ENCODE results near the gene CALHM2.
A peak's percentile ranks its signal among the peaks of the same experiment; 100 is the strongest.
"Not testable (repeated sequence)": the region's sequence is repeated elsewhere in the genome, so short reads cannot be mapped to it uniquely, and the experiment has no call there.

CALHM2 gene

DNA sequence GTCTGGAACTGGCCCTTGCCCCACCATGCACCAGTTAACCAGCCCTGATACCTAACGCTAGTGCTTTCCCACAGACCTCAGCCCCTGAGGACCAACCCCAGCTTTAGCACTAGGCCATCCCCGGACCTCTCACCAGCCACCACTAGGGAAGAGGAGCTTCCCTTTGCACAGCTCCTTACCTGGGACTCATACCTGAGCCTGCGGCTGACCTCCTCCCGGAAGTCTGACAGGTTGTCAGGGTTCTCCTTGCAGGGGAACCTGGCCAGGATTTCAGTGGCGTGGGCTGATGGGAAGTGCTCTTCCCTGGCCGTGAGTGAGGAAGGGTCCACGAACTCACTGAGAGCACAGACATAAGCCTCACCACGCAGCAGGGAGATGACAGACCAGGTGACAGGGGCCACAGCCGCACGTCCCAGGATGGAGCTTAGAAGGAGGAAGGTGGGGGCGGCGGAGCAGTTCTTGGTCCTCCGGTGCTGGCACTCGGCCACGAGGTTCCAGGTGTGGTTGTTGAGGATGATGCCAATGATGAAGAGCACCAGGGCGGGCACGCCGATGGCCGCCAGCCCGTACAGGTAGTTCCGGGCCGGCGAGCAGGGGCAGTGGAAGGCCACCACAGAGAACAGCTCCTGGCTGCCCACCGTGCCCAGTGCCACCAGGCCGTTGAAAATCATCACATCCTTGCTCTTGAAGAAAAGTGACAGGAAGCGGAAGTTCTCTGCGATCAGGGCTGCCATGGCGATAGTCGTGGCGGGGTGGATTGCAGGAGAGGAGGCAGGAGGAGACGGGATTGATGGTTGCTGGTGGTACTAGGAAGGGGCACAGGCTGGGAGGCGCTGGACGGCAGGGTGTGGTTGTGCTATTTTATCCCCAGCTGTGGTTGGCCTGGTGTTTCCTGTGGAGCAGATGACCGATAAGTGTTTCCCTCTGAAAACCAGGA, 2.7 kb downstream of the CALHM2 start:
- no peak for DNase-seq

DNA sequence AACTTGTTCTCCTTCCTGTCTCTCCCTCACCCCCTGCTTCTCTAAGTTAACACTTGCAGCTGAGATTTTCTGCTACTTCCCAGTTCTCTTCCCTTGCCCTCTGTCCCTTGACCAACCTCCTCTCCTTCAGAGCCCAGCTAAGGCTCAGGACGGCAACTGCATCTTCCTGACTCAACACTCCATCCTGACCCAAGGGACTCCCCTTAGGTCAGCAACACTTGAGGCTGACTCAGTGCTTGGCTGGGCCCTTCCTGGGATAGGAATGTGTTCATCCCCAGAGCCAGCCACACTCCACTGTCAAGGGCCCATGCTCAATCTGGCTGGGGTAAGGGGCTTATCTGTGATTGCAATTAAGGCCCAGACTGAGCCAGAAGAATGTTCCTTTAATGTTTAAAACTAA, 3.4 kb downstream of the CALHM2 start:
- no peak for DNase-seq

DNA sequence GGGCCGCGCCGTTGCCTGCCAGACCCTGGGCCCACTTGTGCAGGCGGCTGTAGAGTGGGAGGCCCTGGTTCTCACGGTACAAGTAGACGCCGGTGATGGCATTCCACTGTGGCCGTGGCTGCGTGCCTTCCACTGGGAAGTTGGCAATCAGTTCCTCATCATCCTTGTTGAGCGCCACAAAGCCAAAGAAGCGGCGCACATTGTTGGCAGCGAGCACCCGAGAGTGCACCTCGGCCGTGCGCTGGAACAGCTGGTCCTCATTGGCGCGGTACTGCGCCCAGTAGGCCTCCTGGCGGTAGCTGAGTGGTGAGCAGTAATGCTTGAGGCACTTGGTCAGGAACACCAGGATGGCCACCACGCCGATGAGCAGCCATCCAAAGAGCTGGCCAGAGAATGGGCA, 5.0 kb downstream of the CALHM2 start:
- no peak for DNase-seq

DNA sequence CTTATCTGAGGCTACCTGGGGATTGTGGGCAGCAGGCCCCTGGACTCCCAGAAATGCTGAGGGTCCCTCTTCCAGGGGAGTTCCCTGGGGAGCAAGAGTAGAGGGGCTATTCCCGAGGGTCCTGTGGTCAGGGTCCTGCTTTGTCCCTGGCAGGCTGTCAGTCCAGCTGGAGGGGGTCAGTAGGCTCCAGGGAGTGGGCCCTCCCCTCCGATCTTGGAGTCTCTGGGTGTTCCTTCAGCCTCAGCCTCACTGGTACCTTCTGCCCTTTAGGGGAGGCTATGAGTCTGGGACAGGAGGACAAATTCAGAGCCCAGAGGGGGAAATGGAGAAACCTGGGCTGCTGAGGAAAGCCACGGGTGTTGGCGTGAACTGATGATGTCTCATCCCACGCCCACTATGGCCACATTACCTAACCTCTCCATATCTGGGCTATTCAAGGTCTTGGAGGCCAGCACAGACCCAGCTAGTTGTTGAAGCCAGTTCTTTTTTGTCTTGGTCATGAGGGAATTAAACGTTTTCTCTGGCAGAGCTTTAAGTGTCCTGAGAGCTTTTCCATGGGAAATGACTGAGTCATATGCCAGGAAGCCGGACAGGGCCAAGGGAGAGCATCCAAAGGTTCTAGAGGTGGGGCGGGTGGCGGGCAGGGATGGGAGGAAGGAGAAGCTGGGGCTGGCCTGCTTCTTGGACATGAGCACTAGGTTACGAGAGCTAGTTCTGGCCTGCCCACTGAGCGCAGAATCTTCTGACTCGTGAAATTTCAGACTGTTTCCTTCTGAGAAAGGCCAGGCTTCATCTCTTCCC, 6.2 kb downstream of the CALHM2 start:
- DNase-seq = no peak

DNA sequence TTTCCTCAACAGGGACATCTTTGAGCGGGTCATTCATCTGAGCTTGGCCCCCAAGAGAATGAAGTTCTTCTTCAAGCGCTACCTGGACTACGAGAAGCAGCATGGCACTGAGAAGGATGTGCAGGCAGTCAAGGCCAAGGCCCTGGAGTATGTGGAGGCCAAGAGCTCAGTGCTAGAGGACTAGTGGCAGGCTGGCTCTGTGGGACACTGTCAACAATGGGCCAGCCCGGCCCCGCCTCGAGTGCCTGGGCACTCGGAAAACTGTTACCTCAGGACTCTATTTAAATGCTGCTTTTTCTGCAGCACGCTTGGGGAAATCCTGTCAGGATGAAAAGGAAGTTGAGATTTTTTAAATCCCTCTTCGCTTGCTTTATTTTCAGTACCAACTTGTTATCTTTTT, 6.8 kb downstream of the CALHM2 start:
- no peak for DNase-seq

DNA sequence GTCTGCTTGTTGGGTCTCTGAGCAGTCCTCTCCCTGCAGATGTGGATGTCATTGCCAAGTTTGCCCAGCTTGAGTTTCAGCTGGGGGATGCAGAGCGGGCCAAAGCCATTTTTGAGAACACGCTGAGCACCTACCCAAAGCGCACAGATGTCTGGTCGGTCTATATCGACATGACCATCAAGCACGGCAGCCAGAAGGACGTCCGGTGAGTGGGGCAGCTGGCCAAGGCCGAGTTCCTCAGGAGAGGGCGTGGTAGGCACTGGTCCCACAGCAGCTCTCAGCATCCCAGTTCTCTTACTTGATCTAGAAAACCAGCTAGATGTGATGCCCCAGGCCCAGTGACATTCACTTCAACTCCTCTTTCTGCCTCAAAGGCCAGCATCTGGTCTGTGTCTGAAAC, 7.7 kb downstream of the CALHM2 start:
- no peak for DNase-seq

DNA sequence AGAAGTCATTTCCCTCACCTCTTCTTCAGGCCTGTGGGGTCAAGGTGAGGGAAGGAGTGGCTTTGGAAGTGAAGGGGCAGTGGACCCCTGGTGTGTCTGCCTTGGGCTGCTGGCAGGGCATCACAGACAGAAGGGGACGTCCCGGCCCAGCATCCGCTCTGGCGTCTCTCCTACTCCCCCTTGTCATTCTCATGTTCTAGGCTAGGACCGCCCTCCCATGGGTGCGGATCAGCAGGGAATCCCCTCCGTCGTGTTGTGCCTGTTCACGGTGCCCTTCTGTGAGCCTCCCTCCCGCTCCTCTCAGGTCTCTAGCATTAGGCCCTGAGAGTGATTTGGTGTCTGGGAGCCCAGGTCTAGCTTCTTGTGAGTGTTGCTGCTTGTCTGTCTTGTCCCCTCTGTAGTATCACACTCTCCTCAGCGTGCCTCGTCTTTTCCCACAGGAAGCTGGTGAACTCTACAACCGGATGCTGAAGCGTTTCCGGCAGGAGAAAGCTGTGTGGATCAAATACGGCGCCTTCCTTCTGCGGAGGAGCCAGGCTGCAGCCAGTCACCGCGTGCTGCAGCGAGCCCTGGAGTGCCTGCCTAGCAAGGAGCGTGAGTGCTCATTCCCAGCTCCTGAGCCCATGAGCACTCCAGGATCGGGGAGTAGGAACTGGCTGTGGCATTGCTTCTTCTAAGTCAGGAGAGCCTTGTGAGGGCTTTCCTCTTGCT, 8.5 kb downstream of the CALHM2 start:
- DNase-seq = no peak

DNA sequence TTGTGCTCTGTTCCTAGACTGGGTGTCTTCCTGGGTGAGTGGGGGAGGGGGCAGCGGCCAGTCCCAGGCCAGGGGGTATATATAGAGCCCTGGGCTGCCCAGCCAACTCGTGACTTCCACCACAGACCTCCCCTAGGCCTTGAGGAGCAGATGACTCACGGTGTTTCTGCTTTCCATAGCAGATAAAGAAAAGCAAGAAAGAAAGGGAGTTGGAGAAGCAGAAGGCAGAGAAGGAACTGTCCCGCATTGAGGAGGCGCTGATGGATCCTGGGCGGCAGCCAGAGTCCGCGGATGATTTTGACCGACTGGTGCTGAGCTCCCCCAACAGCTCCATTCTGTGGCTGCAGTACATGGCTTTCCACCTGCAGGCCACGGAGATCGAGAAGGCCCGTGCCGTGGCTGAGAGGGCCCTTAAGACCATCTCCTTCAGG, 10.1 kb downstream of the CALHM2 start:
- DNase-seq = no peak

DNA sequence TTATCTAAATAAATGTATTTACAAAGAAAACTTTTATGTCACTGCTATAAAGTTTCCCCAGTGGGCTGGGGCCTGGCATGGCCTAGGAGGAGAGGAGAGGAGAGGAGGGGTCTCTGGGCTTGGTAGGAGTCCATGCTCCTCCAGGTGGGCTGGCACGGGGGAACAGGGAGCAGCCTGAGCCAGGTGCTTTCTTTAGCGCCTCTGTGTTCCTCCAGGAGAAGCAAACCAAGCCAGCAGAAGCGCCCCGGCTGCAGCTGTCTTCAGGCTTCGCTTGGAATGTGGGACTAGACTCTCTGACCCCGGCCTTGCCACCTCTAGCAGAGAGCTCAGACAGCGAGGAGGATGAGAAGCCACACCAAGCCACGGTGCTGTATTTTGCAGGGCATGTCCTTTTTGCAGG, 10.6 kb downstream of the CALHM2 start:
- DNase-seq = no peak

DNA sequence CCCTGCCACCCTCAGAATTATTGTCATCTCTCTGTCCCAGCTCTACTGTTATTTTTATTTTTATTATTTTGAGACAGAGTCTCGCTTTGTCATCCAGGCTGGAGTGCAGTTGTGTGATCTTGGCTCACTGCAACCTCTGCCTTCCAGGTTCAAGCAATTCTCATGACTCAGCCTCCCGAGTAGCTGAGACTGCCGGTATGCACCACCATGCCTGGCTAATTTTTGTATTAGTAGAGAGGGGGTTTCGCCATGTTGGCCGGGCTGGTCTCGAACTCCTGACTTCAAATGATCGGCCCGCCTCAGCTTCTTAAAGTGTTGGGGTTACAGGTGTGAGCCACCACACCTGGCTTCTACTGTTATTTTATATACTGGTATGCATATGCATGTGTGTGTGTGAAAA, 11.0 kb downstream of the CALHM2 start:
- no peak for DNase-seq

DNA sequence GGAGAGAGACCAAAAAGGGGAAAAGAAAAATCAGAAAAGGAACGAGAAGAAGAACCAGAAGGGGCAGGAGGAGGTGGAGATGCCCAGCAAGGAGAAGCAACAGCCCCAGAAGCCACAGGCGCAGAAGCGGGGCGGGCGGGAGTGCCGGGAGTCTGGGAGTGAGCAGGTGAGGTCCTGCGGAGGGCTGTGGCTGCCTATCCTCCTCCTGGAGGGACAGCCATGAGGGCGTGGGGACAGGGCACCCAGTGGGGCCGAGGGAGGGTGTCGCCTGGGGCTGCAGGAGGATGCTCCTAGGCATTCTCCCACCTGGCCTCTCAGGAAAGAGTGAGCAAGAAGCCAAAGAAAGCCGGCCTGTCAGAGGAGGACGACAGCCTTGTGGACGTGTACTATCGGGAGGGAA, 11.8 kb downstream of the CALHM2 start:
- no peak for DNase-seq

DNA sequence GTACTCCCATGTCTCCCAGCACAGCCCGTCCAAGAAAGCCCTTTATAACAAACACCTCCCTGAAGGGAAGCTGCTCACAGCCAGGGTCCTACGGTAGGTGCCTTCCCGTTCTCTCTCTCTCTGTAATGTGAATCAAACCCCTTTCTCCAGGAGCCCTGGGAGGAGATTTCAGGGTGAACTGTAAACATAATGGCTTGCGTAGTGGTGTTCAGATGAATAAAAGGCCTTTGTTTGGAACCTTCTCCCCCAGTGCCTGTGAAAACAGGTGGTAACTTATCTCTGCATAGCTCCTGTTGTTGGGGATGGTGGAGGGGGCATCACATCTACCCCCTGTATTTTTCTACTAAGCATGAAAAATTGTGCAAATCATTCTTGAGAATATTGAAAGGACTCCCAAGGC, 12.4 kb downstream of the CALHM2 start:
- no peak for DNase-seq

DNA sequence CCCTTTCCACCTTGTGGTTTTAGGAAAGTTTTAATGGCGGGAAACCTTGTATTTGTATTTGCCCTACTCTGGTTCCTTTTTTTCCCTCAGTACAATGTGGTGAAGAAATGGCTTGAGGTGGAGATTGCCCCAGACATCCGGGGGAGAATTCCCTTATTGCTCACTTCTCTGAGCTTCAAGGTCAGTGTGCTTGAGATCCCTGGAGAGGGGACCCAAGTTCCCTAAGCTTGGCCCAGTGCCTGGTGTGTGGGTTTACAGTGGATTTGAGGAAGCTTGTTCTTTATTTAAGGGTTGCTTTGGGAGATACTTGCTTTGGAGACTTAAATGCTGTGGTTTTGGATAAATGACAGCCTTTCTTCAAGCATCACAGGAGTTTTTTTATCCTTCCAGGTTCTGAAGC, 18.3 kb downstream of the CALHM2 start:
- no peak for DNase-seq

DNA sequence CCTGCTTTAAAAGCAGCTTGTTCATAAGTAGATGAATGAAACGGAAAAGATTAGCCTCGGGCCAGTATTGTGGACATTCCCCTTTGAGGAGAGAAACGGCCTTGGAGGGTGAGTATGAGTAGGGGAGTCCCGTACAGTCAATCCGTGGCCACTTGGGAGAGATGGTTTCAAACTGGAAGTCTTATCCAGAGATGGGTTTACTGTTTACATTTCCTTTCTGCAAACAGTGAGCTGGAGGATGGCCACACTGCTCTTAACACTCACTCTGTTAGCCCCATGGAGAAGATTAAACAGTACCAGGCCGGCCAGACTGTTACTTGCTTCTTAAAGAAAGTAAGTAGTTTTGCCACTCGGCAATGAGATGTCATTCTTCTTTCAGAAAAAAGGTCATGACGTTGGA, 20.3 kb downstream of the CALHM2 start:
- no peak for DNase-seq

DNA sequence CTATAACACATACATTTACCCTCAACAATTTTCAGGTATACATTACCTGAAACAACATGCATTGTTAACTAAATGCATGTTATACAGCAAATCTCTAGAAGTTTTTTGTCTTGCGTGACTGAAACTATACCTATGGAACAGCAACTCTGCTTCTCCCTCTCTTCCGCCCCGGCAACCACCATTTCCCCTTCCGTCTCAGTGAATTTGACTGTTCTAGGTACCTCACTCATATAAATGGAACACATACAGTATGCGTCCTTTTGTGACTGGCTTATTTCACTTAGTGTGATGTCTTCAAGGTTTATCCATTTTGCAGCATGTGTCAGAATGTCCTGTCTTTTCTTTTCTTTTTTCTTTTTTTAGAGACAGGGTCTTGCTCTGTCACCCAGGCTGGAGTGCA, 22.5 kb downstream of the CALHM2 start:
- no peak for DNase-seq

DNA sequence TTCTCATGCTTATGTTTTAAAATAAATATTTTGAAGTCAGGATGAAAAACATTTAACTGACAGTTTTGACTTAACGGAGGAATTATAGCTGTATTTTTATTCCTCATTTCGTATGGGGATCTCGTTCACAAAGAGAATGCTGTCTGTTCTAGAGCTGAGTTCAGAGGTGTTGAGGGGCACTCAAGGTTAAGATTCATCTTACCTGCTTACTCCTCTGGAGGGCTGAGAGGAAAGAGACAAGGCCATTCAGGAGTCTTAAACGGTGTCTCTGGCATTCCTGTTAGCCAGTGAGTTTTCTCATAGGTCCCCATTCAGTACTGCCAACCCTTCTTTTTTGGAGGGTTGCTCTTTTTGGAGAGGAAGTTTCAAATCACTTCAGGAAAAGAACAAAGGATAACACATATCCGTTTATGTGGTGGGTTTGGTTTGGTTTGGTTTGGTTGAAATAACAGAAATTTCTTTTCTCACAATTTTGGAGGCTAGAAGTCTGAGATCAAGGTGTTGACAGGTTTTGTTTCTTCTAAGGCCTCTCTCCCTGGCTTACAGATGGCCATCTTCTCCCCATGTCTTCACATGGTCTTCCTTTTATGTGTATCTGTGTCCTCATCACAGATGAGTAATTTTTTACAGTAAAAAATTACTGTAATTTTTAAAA, 23.1 kb downstream of the CALHM2 start:
- no peak for DNase-seq

DNA sequence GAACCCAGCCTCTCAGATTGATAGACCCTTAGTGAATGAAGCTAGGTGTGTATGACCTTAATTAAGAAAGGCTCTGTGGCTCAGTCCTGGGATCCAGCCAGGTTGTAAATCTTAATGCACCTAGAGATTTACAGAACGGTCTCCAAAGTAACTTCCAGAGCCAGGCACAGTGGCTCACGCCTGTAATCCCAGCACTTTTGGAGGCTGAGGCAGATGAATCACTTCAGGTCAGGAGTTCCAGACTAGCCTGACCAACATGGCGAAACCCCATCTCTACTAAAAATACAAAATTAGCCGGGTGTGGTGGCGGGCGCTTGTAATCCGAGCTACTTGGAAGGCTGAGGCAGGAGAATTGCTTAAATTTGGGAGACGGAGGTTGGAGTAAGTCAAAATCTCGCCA, 24.3 kb downstream of the CALHM2 start:
- DNase-seq = no peak

DNA sequence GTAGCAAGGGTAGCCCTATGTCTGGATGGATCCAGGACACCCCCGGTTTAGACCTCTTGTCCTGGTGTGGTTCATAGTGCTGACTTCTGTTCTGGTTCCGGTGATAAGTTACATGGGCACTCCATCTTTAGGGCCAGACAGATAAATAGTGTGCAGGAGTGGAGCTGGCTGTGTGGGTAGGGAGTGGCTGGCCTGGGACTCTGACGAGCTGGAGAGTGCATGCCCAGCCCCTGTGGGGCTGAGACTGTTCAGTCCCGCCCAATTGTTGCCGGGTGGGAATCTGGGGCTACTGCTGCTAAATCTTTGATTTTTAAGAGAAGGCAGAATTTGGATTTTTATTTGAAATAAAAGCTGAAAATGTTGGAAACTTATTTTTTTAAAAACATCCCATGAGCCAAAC, 28.4 kb downstream of the CALHM2 start:
- no peak for DNase-seq

DNA sequence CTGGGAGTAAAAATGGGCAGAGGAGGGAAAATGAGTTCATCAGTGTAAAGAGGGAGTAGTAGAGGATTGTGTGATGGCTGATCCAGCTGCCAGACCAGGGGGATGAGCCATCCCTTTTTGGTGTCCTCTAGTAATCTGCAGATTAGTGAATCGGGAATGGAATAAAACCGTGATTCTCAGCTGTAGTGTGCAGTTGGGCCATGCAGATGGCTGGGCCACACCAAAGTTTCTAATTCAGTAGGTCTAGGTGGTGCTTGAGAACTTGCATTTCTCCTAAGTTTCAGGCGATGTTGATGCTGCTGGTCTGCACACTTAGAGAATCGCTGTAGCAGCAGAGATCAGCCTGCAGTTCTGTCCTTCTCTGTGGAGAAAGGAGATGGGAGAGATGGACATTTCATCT, 33.1 kb downstream of the CALHM2 start:
- DNase-seq = no peak

DNA sequence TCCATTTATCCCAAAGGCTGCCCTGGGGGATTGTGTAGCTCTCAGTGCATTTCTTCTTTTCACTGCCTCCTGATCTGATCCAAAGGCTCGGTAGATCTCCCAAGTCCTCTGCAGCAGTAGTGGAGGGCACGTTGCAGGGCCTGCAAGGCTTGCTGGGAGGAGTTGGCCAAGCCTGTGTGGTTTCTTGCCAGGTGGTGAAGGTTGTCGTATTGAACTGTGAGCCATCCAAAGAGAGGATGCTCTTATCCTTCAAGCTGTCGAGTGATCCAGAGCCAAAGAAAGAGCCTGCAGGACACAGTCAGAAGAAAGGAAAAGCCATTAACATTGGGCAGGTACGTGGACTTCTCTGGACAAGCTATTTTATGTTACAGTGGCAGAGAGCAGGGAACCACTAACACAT, 34.6 kb downstream of the CALHM2 start:
- DNase-seq = no peak

DNA sequence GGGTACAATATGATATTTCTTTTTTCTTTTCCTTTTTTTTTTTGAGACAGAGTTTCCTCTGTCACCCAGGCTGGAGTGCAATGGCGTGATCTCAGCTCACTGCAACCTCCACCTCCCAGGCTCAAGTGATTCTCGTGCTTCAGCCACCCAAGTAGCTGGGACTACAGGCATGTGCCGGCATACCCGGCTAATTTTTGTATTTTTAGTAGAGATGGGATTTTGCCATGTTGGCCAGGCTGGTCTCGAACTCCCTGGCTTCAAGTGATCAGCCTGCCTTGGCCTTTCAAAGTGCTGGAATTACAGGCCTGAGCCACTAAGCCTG, 35.1 kb downstream of the CALHM2 start:
- DNase-seq = not testable (repeated sequence)

DNA sequence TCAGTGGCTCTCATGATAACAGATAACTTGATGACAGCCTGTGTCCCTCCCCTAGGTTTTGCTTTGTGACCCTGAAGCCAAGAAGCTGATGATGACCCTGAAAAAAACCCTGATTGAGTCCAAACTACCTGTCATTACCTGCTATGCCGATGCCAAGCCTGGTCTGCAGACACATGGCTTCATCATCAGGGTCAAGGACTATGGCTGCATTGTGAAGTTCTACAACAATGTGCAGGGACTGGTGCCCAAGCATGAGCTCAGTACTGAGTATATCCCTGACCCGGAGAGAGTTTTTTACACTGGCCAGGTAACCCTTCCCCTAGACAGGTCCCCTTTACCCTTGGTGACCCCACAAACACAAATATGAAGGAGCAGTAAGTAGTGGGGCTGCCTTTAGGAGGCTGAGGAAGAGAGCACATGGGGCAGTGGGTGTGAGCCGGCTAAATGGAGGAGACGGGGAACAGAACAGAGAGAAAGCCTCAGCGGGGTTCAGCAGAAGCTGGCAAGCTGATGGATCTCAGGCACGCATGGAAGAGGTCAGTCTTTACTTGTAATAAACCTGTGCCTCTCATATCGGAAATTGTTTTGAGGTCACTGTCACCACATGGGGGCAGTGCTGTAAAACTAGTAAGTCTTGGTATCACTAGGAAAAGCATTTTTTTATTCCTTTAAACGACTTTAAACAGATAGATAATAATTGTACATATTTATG, 35.6 kb downstream of the CALHM2 start:
- peak; percentile 68 for DNase-seq

DNA sequence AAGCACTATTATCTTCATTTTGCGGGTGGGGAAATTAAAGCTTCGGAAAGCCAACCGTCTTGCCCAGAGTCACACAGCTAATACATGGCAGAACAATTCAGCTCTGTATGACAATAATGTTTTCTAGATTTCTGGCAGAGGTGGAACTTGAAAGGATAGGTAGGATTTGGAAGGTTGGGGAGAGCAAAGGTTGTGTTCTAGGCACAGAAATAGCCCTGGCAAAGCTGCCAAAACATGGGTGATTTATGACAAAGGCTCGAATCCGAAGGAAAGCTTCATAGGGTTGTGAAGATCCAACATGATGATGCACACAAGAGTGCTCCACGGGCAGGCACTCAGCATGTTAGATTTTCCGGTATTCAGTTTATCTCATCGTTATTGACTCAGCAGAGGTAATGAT, 36.6 kb downstream of the CALHM2 start:
- DNase-seq = no peak

Measured in activated CD8-positive, alpha-beta memory T cell treated with anti-CD3 and anti-CD28 coated beads for 24 hours (primary cell).